ENCODE data around the gene MLXIP.

- no peak for TF ChIP-seq POLR2AphosphoS5 (IDR thresholded peaks at IDR 0.05)
- TF ChIP-seq POLR2A (IDR thresholded peaks at IDR 0.05; ENCODE audit: low read depth): no peak
- TF ChIP-seq CTCF (IDR thresholded peaks at IDR 0.05): no peak
- TF ChIP-seq EP300 (IDR thresholded peaks at IDR 0.05): no peak
Measured at GRCh38 chr12:122086116-122086515, 7.6 kb downstream of the MLXIP start.
